K562 (cell line): Measurements from ENCODE around the gene ZNF267. TPM values are rescaled to one million over a fixed set of nuclear protein-coding genes. Genes with fewer than 3 reads are reported as not detected.

ENCODE experiments used
- ATAC-seq: fragments of 200-7000 bp; cut with Tn5 transposase; 3 replicates; pipeline ENCODE4 v1.9.1; 2020; ENCODE audit warnings: moderate library complexity
- BruUV-seq: library from RNA; stranded (reverse); fragments of 400-500 nt; replicated peaks from 2 replicates; lab custom pipeline; 2021; lab: Mats Ljungman, UMichigan
- CTCF ChIA-PET: fragments of 300-600 bp; formaldehyde crosslinking; extraction: SDS; loops from one replicate; lab custom pipeline; 2021; ENCODE audit warnings: low intra/inter-chr PET ratio; lab: Yijun Ruan, JAX
- POLR2A ChIA-PET: fragments of 300-600, 350-650 bp; sonication (Branson Sonifier 250); formaldehyde crosslinking; extraction: SDS; loops from one replicate; lab custom pipeline; 2021; ENCODE audit warnings: antibody characterized with exemption, inconsistent platforms; lab: Yijun Ruan, JAX
- DNase-seq, 4 experiments: peaks; one replicate each; pipeline versions ENCODE4 v3.0.0 to v3.0.0-alpha.2; 2011 to 2018; ENCODE audit warnings: low spot score in 3 of 4, mixed read lengths in 3 of 4; ENCODE audit errors: extremely low read depth in 1 of 4
- FAIRE-seq: peaks from 2 replicates; lab custom pipeline; 2011; peaks lifted over from hg19 to GRCh38; lab: Jason Lieb, UNC
- H2AFZ ChIP-seq: 2 replicates; pipeline ENCODE4 v1.6.0; 2011; ENCODE audit warnings: low read depth, low read length, control low read depth, inconsistent platforms
- H3K27ac ChIP-seq: fragments of 200-600 bp; 3 replicates; pipeline ENCODE4 v1.8.0; 2011; ENCODE audit warnings: low read depth, mild to moderate bottlenecking, control low read depth, inconsistent platforms, low read length, moderate library complexity, mixed read lengths; ENCODE audit errors: extremely low read depth
- H3K27me3 ChIP-seq, 2 experiments: fragments of 300-600 bp in 1 of 2; 2 replicates in 1 of 2; 3 replicates in 1 of 2; pipeline versions ENCODE4 v1.6.0 to v1.8.0; 2011; ENCODE audit warnings: inconsistent platforms in 2 of 2, low read length in 2 of 2, mild to moderate bottlenecking in 1 of 2, mixed read lengths in 1 of 2, moderate library complexity in 1 of 2; ENCODE audit not compliant: control insufficient read depth in 2 of 2, insufficient read depth in 2 of 2
- H3K36me3 ChIP-seq: fragments of 300-600 bp; 3 replicates; pipeline ENCODE4 v1.8.0; 2011; ENCODE audit warnings: mild to moderate bottlenecking, low read length, inconsistent platforms; ENCODE audit not compliant: control insufficient read depth, insufficient read depth
- H3K4me1 ChIP-seq, 2 experiments: fragments of 200-600 bp in 1 of 2; replicated peaks in 1 of 2; 2 replicates in 1 of 2; 3 replicates in 1 of 2; pipeline versions ENCODE4 v1.5.1 to v1.8.0; 2011; ENCODE audit warnings: inconsistent platforms in 2 of 2, low read length in 2 of 2, mild to moderate bottlenecking in 1 of 2, mixed read lengths in 1 of 2, moderate library complexity in 1 of 2; ENCODE audit not compliant: control insufficient read depth in 2 of 2, insufficient read depth in 2 of 2
- H3K4me2 ChIP-seq: 2 replicates; pipeline ENCODE4 v1.6.1; 2011; ENCODE audit warnings: low read length, control low read depth, inconsistent platforms, mixed read lengths; ENCODE audit not compliant: insufficient read depth
- H3K4me3 ChIP-seq: fragments of 200-600 bp; sonication (generic), shearing (Covaris generic); 2 replicates; pipeline ENCODE4 v1.5.1; 2016; ENCODE audit warnings: control low read depth, inconsistent platforms
- H3K79me2 ChIP-seq: fragments of 200-600 bp; 3 replicates; pipeline ENCODE4 v1.8.0; 2011; ENCODE audit warnings: low read length, inconsistent platforms; ENCODE audit not compliant: control insufficient read depth, insufficient read depth
- H3K9ac ChIP-seq, 2 experiments: 2 replicates each; pipeline versions ENCODE4 v1.6.0 to v1.6.1; 2011; ENCODE audit warnings: low read depth in 2 of 2, low read length in 2 of 2, control low read depth in 1 of 2, inconsistent platforms in 1 of 2, mild to moderate bottlenecking in 1 of 2, mixed read lengths in 1 of 2; ENCODE audit not compliant: insufficient read depth in 1 of 2
- H3K9me1 ChIP-seq: one replicate; pipeline ENCODE4 v1.6.0; 2011; ENCODE audit warnings: inconsistent platforms, mild to moderate bottlenecking, low read length, moderate library complexity; ENCODE audit not compliant: control insufficient read depth, insufficient read depth
- H3K9me3 ChIP-seq: replicated peaks from 2 replicates; pipeline ENCODE4 v1.5.1; 2011; ENCODE audit warnings: low read depth, low read length, inconsistent platforms; ENCODE audit not compliant: control insufficient read depth, insufficient read depth
- H4K20me1 ChIP-seq: replicated peaks from 2 replicates; pipeline ENCODE4 v1.6.1; 2011; ENCODE audit warnings: low read length, inconsistent platforms, mixed read lengths; ENCODE audit not compliant: control insufficient read depth, insufficient read depth
- HDAC3 ChIP-seq: fragments of 450-650 bp; IDR thresholded peaks from 2 replicates; pipeline ENCODE4 v1.6.1; 2018; ENCODE audit warnings: borderline replicate concordance, mild to moderate bottlenecking, moderate library complexity; ENCODE audit not compliant: partially characterized antibody
- MEIS2 ChIP-seq: fragments of 450-650 bp; IDR thresholded peaks from 2 replicates; pipeline ENCODE4 v1.6.1; 2014; ENCODE audit warnings: mild to moderate bottlenecking; ENCODE audit not compliant: partially characterized antibody
- NCOA4 ChIP-seq: fragments of 450-650 bp; IDR thresholded peaks from 2 replicates; pipeline ENCODE4 v1.6.1; 2018; ENCODE audit warnings: mild to moderate bottlenecking; ENCODE audit not compliant: partially characterized antibody
- OTX1 ChIP-seq: fragments of 450-650 bp; formaldehyde crosslinking; IDR thresholded peaks from 2 replicates; pipeline ENCODE4 v1.4.0; 2022; ENCODE audit warnings: mild to moderate bottlenecking
- RB1 ChIP-seq: fragments of 450-650 bp; IDR thresholded peaks from 2 replicates; pipeline ENCODE4 v1.6.1; 2017; ENCODE audit warnings: low read depth, mild to moderate bottlenecking
- TCF7 ChIP-seq: sonication (generic); IDR thresholded peaks from 2 replicates; pipeline ENCODE4 v1.6.1; 2016; ENCODE audit warnings: antibody characterized with exemption, borderline replicate concordance
- ZNF41 ChIP-seq: fragments of 250-450 bp; sonication (Bioruptor Pico); conservative IDR thresholded peaks from 2 replicates; pipeline ENCODE4 v1.4.0; 2020; ENCODE audit warnings: mild to moderate bottlenecking
- ZNF589 ChIP-seq: fragments of 200-800 bp; sonication (Bioruptor generic); IDR thresholded peaks from 2 replicates; pipeline ENCODE4 v1.6.1; 2016; ENCODE audit warnings: low read depth, missing genetic modification characterization, missing compliant biosample characterization
- WGBS: fragments of 100-300 bp; shearing (Covaris generic); methylation state at CpG from one replicate; pipeline ENCODE4 v1.1.6; 2016; ENCODE audit warnings: low coverage, mixed read lengths; ENCODE audit not compliant: insufficient coverage; ENCODE audit errors: missing lambda C conversion rate; 5-methylcytosine and 5-hydroxymethylcytosine counted together
- in situ Hi-C: fragments of 300-500 bp; cut with MboI; formaldehyde crosslinking; loops from 4 replicates; pipeline ENCODE4 v1.15.0; 2018; ENCODE audit warnings: inconsistent platforms, mixed read lengths
- intact Hi-C: fragments of 100-400 bp; cut with micrococcal nuclease; formaldehyde crosslinking; loops from 2 replicates; pipeline ENCODE4 v1.14.2; 2022
- polyA plus RNA-seq, 8 experiments: library from polyadenylated mRNA; depleted of rRNA in 4 of 8; stranded (reverse) in 5 of 8; unstranded in 3 of 8; fragments of >200 nt; fragmentation: Nextera tagmentation in 2 of 8; fragmentation: Illumina TruSeq in 1 of 8; extraction: Ambion mirVana in 2 of 8; extraction: Trizol in 1 of 8; gene quantifications; 2 replicates each; pipeline versions ENCODE4 v1.2.1 to v1.2.3, GENCODE V29; 2011 to 2014; ENCODE audit warnings: inconsistent platforms in 1 of 8, missing spikeins in 1 of 8
- total RNA-seq, 7 experiments: library from RNA; depleted of rRNA in 6 of 7; stranded (reverse); fragments of >200 nt in 6 of 7; fragmentation: Illumina TruSeq in 2 of 7; extraction: Trizol in 2 of 7; gene quantifications; 2 replicates each; pipeline versions ENCODE4 v1.2.1 to v1.2.3, GENCODE V29; 2011 to 2021; ENCODE audit warnings: low replicate concordance in 1 of 7
- TF ChIP-seq, protein P1 (sequence below): fragments of 250-450 bp; sonication (Bioruptor Pico); IDR thresholded peaks from 2 replicates; pipeline ENCODE4 v1.8.0; 2021; ENCODE audit warnings: moderate library complexity, mild to moderate bottlenecking, inconsistent platforms

The ZNF267 gene
- total and polyA plus RNA-seq, 9 of the 15 experiments (the other 6 are each of a cell fraction or from before 2014, with no cell fraction given), result 14.6 to 38.8 (median 21.5) TPM

DNA sequence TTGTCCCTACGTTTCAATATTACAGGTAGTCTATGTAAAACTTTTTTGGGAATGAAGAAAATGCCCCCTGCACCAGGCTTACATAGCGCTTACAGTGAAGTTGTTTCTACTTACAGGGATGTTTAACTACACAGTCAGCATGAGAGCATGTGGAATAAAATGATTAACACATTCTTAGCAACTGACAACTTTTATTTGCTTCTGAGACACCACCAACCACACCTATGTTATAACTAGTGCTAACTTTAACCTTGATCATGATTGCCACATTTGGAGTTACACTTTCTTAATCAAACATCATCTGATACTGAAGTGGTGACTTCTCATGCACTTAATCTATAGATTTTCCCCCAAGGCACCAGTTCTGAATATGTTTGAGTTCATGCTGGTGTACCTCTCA lies 20.3 kb upstream of the ZNF267 start:
- Histone ChIP-seq H3K27me3 (no peaks in the 10 kb centered on the region), H3K79me2 (no peaks in the 10 kb centered on the region), H3K36me3 (no peaks in the 10 kb centered on the region), H3K9ac (no peak overlapping the region), H3K9me1 (no peaks in the 10 kb centered on the region), H3K9me3 (0 out of 2 replicates have a peak, but pooled peaks cover under 1% of the 10 kb centered on the region), H3K4me1 (no peaks in the 10 kb centered on the region), H3K4me2 (no peak overlapping the region), H3K27ac (no peak overlapping the region), H2AFZ (no peak overlapping the region), H4K20me1 (no peaks in the 10 kb centered on the region), H3K4me3 (no peak overlapping the region)
- DNase-seq (no peak), ATAC-seq (no peak), FAIRE-seq (no peak)
- no peak for TF ChIP-seq TCF7
- no peak for TF ChIP-seq OTX1 (CRISPR knock-in tag)
- TF ChIP-seq ZNF41 (CRISPR knock-in tag), result no peak
- no peak for TF ChIP-seq RB1
- TF ChIP-seq HDAC3, result no peak
- TF ChIP-seq MEIS2, result no peak
- TF ChIP-seq ZNF589 (CRISPR knock-in tag), result no peak
- TF ChIP-seq, protein P1, sequence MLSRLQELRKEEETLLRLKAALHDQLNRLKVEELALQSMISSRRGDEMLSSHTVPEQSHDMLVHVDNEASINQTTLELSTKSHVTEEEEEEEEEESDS (CRISPR knock-in tag), result no peak
- no peak for TF ChIP-seq NCOA4
- BruUV-seq, result no TSS peak
- 6% methylated on average over 2 of the region's 2 CpGs for WGBS
- in situ Hi-C loops, result loop anchor here (25.0 kb wide), 1 partner anchor 891 kb away; the partner anchor contains the start of gene SETD1A
- ChIA-PET CTCF (no interaction called here), POLR2A (no interaction called here)
- intact Hi-C loops, result no loop called here
